RKO (cell line): ENCODE data around the gene RPTOR.
"Not testable (repeated sequence)": the region's sequence is repeated elsewhere in the genome, so short reads cannot be mapped to it uniquely, and the experiment has no call there.

Experiments used
- DNase-seq: peaks from one replicate; pipeline ENCODE4 v3.0.0-alpha.2; 2016; ENCODE audit warnings: low spot score

RPTOR gene

GRCh38 chr17:80694992-80695912, 150.6 kb downstream of the RPTOR start:
- no peak for DNase-seq

GRCh38 chr17:80695979-80696378, 151.3 kb downstream of the RPTOR start:
- no peak for DNase-seq

GRCh38 chr17:80696456-80696855, 151.8 kb downstream of the RPTOR start:
- no peak for DNase-seq

- no peak for DNase-seq
Observed at GRCh38 chr17:80696964-80697363, 152.3 kb downstream of the RPTOR start.

GRCh38 chr17:80698297-80698696, 153.7 kb downstream of the RPTOR start:
- DNase-seq = no peak

- not testable (repeated sequence) for DNase-seq
Observed at GRCh38 chr17:80699205-80699604, 154.6 kb downstream of the RPTOR start.

GRCh38 chr17:80701730-80702129, 157.1 kb downstream of the RPTOR start:
- no peak for DNase-seq

- DNase-seq = no peak
Observed at GRCh38 chr17:80702315-80703141, 157.9 kb downstream of the RPTOR start.

GRCh38 chr17:80703142-80703478, 158.5 kb downstream of the RPTOR start:
- no peak for DNase-seq

GRCh38 chr17:80704381-80704819, 159.8 kb downstream of the RPTOR start:
- no peak for DNase-seq

- DNase-seq = no peak
Observed at GRCh38 chr17:80704894-80705293, 160.3 kb downstream of the RPTOR start.

GRCh38 chr17:80705988-80706387, 161.3 kb downstream of the RPTOR start:
- no peak for DNase-seq

- DNase-seq = no peak
Observed at GRCh38 chr17:80706463-80706867, 161.8 kb downstream of the RPTOR start.

GRCh38 chr17:80708480-80708879, 163.8 kb downstream of the RPTOR start:
- no peak for DNase-seq

- no peak for DNase-seq
Observed at GRCh38 chr17:80709090-80709695, 164.6 kb downstream of the RPTOR start.

- DNase-seq = no peak
Observed at GRCh38 chr17:80710714-80711302, 166.2 kb downstream of the RPTOR start.

- no peak for DNase-seq
Observed at GRCh38 chr17:80712089-80712488, 167.5 kb downstream of the RPTOR start.

GRCh38 chr17:80712606-80713005, 168.0 kb downstream of the RPTOR start:
- DNase-seq = no peak

GRCh38 chr17:80716986-80717719, 172.5 kb downstream of the RPTOR start:
- no peak for DNase-seq

- DNase-seq = no peak
Observed at GRCh38 chr17:80717720-80718083, 173.1 kb downstream of the RPTOR start.

- DNase-seq = no peak
Observed at GRCh38 chr17:80718428-80718827, 173.8 kb downstream of the RPTOR start.

- no peak for DNase-seq
Observed at GRCh38 chr17:80719449-80719848, 174.8 kb downstream of the RPTOR start.
